Psoas muscle (tissue), 8 donors: Measurements from ENCODE around the gene CDH6. TPM values are rescaled to one million over a fixed set of nuclear protein-coding genes. Genes with fewer than 3 reads are reported as not detected.

ENCODE experiments used
- ATAC-seq, 4 donors: fragments of 200-7000 bp; cut with Tn5 transposase; one replicate each; pipeline ENCODE4 v1.9.1; 2020; ENCODE audit warnings: moderate library complexity in 3 of 4, mild to moderate bottlenecking in 2 of 4
- DNase-seq, 2 donors: peaks; one replicate each; pipeline ENCODE4 v3.0.0-alpha.2; 2020
- H3K27ac ChIP-seq: fragments of 200-600 bp; one replicate; pipeline ENCODE4 v1.8.0; 2022
- H3K27me3 ChIP-seq, 3 donors: fragments of 200-600 bp in 1 of 3; one replicate each; pipeline versions ENCODE4 v1.6.1 to v1.8.0; 2013 to 2022; ENCODE audit warnings: low read length in 2 of 3, mild to moderate bottlenecking in 2 of 3, moderate library complexity in 1 of 3; ENCODE audit not compliant: insufficient read depth in 3 of 3
- H3K36me3 ChIP-seq, 2 donors: fragments of 200-600 bp in 1 of 2; one replicate each; pipeline versions ENCODE4 v1.6.1 to v1.8.0; 2013 to 2022; ENCODE audit warnings: low read depth in 1 of 2, mild to moderate bottlenecking in 1 of 2, moderate library complexity in 1 of 2; ENCODE audit not compliant: insufficient read depth in 1 of 2
- H3K4me1 ChIP-seq: fragments of 200-600 bp; one replicate; pipeline ENCODE4 v1.8.0; 2022
- H3K4me3 ChIP-seq: fragments of 200-600 bp; one replicate; pipeline ENCODE4 v1.8.0; 2022; ENCODE audit warnings: mild to moderate bottlenecking
- H3K9me3 ChIP-seq: fragments of 200-600 bp; one replicate; pipeline ENCODE4 v1.8.0; 2022
- WGBS, 3 donors: extraction: QIAGEN DNeasy Blood & Tissue Kit; methylation state at CpG; one replicate each; pipeline versions ENCODE4 v1.1.6 to v1.1.7; 2013; 5-methylcytosine and 5-hydroxymethylcytosine counted together
- intact Hi-C, 2 donors: fragments of 100-400 bp; cut with DNase I; formaldehyde crosslinking; loops; one replicate each; pipeline versions ENCODE4 v1.11.0 to v1.14.2; 2022
- polyA plus RNA-seq, 3 donors: library from polyadenylated mRNA; stranded (reverse); fragments of 200-250 nt; gene quantifications; one replicate each; pipeline ENCODE4 v1.2.3, GENCODE V29; 2013
- total RNA-seq, 4 donors: library from RNA; stranded (reverse); fragmentation: NEBNext Ultra II Directional in 2 of 4; extraction: Animal tissue kit (Norgen Biotek cat#: 25700) in 2 of 4; gene quantifications; one replicate each; pipeline versions ENCODE4 v1.2.1 to v1.2.4, GENCODE V29; 2021 to 2023
- TF ChIP-seq, protein P1 (sequence below): fragments of 200-600 bp; IDR thresholded peaks from one replicate; pipeline ENCODE4 v1.8.0; 2022; ENCODE audit warnings: antibody characterized with exemption
- donor health status: healthy with polysubstance abuse.
- donor health status: DM: no; HTN: no; CAD: no; lungs with moderate emphysema.
- donor health status: Bipolar disorder and iron deficiency.
- donor health status: healthy.
- donor health status: DM: yes; HTN: yes; CAD: no.
- donor health status: DM: no; HTN: no; CAD: no.
- donor health status: DM: no; HTN: no; CAD: no.
- donor health status: DM: yes; HTN: yes; CAD: no.

Gene CDH6
- total and polyA plus RNA-seq, 7 donors, result 0.30 to 3.4 (median 0.77) TPM

DNA sequence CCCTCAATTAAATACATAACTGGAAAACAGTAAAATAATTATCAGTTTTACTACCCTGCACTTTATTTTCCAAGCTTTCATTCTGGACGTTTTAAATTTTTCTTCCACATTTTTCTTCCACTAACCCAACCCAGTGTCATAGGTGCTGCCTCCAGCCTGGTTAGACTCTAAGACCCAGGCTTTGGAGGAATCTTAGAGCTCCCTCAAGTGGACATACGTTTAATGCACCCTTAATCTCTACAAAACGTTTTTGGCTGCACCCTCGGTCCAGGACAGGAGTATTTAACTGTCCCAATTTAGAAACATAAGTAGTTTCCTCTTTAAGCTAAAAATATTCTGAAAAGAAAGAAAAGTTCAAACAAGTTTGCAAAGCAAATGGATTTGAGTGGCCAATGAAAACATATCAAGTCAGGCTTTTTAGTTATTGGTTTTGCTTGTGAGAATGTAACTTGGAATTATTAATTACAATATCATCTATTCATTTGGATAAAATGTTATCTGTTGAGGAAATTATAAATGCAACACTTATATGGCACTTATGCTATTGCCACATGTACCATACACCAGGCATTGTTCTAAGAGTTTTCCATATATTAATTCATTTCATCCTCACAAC is 38.9 kb downstream of the CDH6 start:
- Histone ChIP-seq H3K4me1 (no peaks in the 10 kb centered on the region), H3K9me3 (no peaks in the 10 kb centered on the region), H3K27ac (no peak overlapping the region), H3K4me3 (no peak overlapping the region), H3K36me3 (no peaks in the 10 kb centered on the region), H3K27me3 (no peaks in the 10 kb centered on the region)
- no peak for DNase-seq
- peak in 1 of 4 donors; percentile 47 for ATAC-seq
- WGBS, 3 donors, result 3 to 4% (median 3%) methylated on average over 4 of the region's 4 CpGs
- TF ChIP-seq, protein P1, sequence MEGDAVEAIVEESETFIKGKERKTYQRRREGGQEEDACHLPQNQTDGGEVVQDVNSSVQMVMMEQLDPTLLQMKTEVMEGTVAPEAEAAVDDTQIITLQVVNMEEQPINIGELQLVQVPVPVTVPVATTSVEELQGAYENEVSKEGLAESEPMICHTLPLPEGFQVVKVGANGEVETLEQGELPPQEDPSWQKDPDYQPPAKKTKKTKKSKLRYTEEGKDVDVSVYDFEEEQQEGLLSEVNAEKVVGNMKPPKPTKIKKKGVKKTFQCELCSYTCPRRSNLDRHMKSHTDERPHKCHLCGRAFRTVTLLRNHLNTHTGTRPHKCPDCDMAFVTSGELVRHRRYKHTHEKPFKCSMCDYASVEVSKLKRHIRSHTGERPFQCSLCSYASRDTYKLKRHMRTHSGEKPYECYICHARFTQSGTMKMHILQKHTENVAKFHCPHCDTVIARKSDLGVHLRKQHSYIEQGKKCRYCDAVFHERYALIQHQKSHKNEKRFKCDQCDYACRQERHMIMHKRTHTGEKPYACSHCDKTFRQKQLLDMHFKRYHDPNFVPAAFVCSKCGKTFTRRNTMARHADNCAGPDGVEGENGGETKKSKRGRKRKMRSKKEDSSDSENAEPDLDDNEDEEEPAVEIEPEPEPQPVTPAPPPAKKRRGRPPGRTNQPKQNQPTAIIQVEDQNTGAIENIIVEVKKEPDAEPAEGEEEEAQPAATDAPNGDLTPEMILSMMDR, result peak; percentile 30
- intact Hi-C loops, result no loop called here

DNA sequence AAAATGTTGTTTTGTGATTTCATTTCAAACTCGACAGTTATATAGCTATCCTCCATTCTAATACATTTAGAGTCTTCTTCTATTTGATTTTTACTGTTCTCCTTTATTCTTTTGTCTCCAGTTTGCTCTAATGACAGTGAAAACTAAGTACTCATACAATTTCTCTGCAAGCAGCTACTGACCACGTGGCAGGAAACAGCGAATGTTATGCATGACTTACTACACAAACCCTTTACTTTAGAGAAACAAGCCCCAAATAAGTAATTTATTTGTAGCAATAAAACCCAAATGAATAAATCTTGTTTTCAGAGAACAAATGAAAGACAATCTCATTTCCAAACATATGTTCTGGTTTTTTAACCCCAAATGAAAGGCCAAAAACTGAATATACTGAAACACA is 41.9 kb downstream of the CDH6 start:
- intact Hi-C loops, result no loop called here
- Histone ChIP-seq H3K9me3 (no peaks in the 10 kb centered on the region), H3K27ac (no peak overlapping the region), H3K36me3 (no peaks in the 10 kb centered on the region), H3K27me3 (no peaks in the 10 kb centered on the region), H3K4me1 (no peaks in the 10 kb centered on the region), H3K4me3 (no peak overlapping the region)
- TF ChIP-seq, protein P1, result no peak
- 50 to 63% (median 53%) methylated on average over 3 of the region's 3 CpGs for WGBS, 3 donors
- no peak for DNase-seq
- ATAC-seq, result no peak

DNA sequence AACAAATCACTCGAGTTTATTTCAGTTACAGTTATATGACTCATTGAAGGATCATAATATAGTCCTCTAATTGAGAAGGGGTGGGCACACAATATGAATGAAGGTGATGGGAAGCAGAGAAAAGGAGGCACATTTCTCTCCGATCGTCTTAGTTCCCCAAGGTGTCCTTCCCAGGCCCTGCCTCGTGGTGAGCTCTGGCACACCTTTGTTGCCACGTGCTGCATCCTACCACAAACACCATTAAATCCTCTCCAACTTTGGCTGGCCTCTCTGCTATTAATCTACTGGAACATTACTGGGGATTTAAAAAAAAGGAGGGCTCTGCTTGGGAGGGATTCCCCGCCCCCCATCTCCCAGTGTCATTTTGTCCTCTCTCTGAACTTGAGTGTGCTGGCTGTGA is 42.9 kb downstream of the CDH6 start:
- no peaks in the 10 kb centered on the region for H3K36me3 ChIP-seq
- DNase-seq, result no peak
- H3K27me3 ChIP-seq, result no peaks in the 10 kb centered on the region
- no peaks in the 10 kb centered on the region for H3K4me1 ChIP-seq
- no peak overlapping the region for H3K4me3 ChIP-seq
- ATAC-seq, result no peak
- intact Hi-C loops, result no loop called here
- 55 to 70% (median 60%) methylated on average over 6 of the region's 6 CpGs for WGBS, 3 donors
- TF ChIP-seq, protein P1, result no peak
- H3K9me3 ChIP-seq, result no peaks in the 10 kb centered on the region
- H3K27ac ChIP-seq, result no peak overlapping the region

DNA sequence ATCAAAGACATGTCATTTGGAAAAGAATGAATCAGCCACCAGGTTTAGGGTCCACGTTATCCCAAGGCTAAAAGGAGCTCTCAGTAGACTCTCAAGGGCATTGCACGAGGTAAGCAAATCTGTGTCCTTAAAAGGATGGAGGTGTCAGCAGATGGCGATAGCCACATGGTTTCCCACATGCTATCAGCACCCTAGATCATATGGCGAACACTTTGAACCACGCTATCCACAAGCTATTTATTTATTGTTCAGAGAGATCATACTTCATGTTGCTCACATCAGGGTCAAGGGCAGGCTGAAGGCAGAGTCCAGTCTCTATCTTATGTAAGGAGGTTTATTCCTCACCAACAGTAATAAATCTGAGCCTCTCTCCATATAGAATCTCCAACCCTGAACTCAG is 43.7 kb downstream of the CDH6 start:
- H3K9me3 ChIP-seq, result no peaks in the 10 kb centered on the region
- no peak overlapping the region for H3K4me3 ChIP-seq
- H3K27me3 ChIP-seq, result no peaks in the 10 kb centered on the region
- H3K27ac ChIP-seq, result no peak overlapping the region
- intact Hi-C loops, result no loop called here
- TF ChIP-seq, protein P1, result no peak
- H3K4me1 ChIP-seq, result no peaks in the 10 kb centered on the region
- no peak for DNase-seq
- ATAC-seq, result no peak
- no peaks in the 10 kb centered on the region for H3K36me3 ChIP-seq
- WGBS, 3 donors, result 62 to 65% (median 64%) methylated on average over 5 of the region's 5 CpGs

DNA sequence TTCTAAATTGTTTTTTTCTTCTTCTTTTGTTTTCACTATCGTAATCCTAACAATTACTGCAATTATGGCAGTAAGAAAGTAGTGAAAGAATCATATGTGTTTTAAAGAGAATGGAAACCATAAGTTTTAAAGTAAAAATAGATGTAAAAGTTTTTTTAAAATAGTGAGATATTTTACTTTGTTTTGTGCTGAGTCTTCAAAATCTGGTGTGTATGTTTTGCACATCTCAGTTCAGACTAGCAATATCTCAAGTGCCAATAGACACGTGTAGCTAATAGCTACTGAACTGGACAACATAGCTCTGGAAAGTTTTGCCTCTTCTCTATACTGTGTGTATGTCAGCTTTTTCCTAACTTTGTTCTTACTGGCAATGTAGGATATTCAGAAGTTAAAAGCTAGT is 45.0 kb downstream of the CDH6 start:
- no peaks in the 10 kb centered on the region for H3K27me3 ChIP-seq
- TF ChIP-seq, protein P1, result no peak
- no peak overlapping the region for H3K27ac ChIP-seq
- H3K9me3 ChIP-seq, result no peaks in the 10 kb centered on the region
- intact Hi-C loops, result no loop called here
- no peaks in the 10 kb centered on the region for H3K36me3 ChIP-seq
- 59 to 71% (median 62%) methylated on average over 2 of the region's 2 CpGs for WGBS, 3 donors
- no peak for DNase-seq
- H3K4me3 ChIP-seq, result no peak overlapping the region
- H3K4me1 ChIP-seq, result no peaks in the 10 kb centered on the region
- no peak for ATAC-seq
